NCI-H1105 (cell line): ENCODE measurements around the gene DIO3.
"Not testable (repeated sequence)": the region's sequence is repeated elsewhere in the genome, so short reads cannot be mapped to it uniquely, and the experiment has no call there.

Experiments used
- DNase-seq: peaks from one replicate; lab custom pipeline; 2025; lab: John Stamatoyannopoulos, UW

DIO3 gene

DNA sequence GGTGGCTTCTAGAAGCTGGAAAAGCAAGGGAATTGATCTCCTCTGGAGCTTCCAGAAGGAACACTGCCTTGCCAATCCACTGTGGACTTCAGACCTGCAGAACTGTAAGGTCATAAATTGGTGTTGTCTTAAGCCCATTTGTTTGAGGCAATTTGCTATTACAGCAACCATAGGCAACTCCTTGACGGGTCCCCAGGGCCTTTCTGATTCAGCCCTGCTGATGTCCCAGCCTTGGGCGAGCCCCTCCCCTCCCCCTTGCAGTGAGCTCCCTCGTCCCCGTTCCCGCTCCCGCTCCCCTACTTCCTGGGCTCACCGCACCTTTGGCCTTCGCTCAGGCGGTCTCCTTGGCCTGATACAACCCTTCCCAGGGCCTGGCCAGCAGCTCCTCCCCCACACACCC is 18.9 kb upstream of the DIO3 start:
- DNase-seq, result no peak

DNA sequence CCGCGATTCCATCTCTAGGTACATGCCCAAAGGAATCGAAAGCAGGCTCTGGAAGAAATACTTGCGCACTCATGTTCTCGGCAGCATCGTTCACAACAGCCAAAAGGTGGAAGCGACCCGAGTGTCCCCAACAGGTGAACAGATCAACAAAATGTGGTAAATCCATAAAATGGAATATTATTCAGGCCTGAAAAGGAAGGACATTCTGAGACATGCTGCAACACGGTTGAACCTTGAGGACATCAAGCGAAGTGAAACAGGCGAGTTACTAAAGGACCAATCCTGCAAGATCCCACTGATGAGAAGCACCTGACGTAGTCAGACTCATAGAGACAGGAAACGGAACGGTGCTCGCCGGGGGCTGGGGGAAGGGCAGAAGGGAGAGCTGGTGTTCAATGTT is 17.5 kb upstream of the DIO3 start:
- DNase-seq, result no peak

DNA sequence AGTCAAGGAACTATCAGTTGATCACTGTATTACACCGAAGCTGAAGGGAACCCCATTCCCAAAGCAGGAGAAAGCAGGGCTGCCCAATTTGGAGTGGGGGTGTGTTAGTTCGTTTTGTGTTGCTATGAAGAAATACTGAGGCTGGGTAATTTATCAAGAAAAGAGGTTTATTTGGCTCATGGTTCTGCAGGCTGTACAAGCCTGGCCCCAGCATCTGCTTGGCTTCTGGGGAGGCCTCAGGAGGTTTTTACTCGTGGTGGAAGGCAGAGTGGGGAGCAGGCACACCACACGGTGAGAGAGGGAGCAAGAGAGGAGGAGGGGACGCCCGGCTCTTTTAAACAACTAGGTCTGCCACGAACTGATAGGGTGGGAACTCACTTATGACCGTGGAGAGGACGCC is 16.7 kb upstream of the DIO3 start:
- no peak for DNase-seq

DNA sequence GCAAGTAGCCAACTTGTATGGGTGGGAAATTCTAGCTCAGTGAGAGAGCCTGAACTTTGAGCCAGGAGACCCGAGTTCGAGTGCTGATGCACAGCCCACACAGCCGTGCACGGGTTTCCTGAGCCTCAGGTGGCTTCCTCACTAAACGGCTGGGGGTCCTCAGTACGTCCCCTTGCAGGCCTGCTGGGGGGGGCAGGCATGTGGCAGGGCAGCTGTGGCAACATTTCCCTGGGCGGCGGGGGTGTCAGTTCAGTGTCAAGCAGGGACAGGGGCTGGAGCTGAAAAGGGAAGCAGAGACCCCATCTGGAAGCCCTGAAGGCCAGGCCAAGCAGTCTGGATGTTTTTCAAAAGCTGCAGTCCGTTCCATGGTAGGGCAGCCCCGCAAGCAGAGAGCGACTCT is 14.6 kb upstream of the DIO3 start:
- no peak for DNase-seq

DNA sequence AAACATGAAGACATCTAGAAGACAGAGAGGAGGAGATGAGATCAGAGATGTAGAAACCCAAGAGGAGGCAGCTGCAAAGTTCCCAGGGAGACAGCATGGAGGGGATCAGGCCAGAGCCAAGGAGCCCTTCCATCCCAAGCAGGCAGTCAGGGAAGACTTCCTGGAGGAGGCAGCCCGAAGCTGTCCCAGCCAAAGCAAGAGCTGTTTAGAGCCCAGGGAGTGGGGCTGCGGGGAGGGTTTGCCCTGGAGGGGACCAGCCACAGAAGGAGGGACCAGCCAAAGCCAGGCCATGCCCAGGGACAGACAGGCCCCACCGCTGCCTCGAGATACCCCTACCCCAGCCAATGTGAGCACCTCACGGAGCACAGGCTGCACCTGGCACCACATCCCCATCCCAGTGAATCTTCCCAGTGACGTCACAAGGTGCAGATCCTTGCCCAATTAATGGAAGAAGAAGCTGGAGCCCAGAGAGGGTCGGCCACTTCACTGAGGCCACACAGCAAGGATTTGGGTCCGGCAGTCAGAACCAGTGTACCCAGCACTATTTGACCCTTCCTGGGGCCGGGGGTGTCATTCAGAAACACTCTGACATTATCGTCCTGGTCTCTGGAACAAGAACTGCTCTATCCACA is 14.1 kb upstream of the DIO3 start:
- DNase-seq, result no peak

DNA sequence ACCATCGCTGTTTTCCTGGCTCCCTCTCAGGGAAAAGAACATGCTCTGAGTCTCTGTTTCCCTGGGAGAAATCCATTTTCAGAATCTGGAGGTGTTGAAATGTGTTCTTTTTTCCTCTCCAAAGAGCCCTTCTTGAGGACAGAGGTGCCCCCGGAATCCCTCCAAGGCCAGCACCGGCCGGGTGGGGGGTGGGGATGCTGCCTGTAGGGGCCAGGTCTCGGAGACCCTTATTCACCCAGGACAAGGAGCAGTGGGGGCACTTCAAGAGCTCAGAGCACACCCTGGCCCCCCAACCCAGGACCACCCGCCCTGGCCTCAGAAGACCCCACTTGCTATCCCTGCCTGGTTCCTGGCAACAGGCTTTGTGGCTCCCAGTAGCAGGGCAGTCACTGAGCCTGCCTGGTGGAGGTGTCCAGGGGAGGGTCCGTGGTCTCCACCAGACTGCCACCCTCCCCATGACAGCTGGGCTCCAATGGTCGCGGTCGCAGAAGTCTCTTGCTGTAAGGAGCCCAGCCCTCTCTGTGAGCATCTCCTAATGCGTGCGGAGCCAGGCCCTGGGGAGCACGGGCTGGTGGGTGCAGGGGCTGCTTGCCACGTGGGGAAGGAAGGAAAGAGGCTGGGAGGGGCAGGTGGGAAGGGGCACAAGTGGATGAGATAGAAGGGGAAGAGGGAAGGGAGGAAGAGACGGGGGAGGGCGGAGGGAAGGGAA is 13.2 kb upstream of the DIO3 start:
- DNase-seq, result no peak

DNA sequence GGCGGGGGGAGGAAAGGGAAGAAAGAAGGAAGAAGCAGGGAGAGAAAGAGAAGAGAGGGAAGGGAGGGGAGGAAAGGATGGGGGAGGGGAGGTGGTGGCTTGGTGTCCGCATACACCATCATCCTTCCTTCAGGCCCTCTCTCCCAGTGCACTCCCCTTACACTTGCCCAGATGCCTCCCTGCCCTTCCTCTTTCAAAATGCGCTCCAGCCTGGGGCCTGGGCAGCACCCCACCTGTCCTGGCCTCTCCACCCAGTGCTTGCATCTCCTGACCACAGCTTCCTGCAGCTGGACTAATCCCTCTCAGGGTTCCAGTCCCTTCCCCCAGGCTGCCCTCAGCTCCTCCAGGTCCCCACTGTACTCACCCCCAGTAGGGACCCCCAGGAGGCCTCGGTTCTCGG is 12.6 kb upstream of the DIO3 start:
- no peak for DNase-seq

DNA sequence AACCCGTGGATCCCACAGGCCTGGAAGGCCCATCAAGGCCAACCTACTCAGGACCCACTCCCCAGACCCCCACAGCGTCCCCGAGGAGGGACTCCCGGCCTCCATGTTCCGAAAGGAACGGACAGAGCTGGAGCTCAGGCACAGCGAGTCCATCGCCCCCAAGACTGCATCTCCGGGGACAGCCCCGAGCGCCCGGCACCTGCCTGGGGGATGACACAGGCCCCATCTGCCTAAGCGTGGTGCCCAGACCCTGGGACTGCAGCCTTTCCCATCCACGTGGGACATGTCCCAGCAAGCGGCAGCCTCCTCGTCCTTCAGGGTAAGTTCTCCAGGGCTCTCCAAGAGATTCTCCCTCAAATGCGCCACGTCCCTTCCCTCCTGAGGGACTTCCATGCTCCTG is 12.1 kb upstream of the DIO3 start:
- no peak for DNase-seq

DNA sequence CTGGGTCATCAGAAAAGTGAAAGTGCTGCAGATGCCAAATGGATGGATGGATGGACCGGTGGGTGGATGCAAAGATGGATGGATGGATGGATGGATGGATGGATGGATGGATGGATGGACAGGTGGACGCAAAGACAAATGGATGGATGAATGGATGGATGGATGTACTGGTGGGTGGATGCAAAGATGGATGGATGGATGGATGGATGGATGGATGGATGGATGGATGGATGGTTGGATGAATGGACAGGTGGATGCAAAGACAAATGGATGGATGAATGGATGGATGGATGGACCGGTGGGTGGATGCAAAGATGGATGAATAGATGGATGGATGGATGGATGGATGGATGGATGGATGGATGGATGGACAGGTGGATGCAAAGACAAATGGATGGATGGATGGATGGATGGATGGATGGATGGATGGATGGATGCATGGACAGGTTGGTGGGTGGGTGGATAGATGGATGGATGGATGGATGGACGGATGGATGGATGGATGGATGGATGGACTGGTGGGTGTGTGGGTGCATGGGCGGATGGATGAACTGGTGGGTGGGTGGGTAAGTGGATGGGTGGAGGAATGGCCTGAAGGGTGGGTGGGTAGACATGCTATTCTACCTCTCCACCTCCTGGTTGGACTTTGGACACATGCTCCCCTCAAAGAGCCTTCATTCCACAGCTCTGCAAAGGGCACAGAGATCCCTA is 10.9 kb upstream of the DIO3 start:
- DNase-seq, result not testable (repeated sequence)

DNA sequence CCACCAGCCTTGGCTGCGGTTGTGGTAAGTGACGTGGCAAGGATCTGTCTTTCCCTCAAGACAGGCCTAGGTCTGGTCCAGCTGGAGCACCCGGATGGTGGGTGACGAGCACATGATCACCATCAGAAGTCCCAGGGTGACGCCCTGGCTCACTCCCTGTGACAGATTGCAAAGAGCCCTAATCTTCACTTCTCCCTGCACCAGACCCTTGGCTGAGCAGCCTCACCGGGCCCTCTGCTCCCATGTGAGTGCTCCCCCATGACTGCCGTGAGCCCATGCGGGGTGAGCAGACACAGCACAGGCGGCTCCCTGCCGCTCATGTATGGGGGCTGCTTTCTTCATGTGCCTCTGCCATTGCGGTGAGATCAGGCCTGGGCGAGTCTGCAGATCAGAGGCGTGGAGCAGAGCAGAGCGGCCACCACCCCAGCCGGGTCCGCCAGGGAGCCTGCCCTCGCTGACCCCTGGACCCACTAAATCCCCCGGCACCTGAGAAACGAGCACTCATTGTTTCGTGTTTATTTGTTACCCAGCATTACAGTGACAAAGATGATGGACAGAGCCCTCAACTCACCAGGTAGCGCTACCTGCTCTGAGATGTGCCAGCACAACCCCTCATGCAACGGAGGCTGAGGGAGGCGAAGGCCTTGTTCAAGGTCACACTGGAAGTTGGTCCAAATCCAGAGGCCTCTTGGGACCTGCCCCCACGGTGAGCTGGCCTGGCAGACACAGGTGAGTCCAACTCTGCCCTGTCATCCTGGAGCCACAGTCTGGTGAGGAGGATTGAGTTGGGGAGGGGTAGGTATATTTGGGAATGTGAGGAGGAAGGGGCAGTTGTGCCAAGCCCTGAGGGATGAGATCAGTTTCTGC is 9.3 kb upstream of the DIO3 start:
- no peak for DNase-seq

DNA sequence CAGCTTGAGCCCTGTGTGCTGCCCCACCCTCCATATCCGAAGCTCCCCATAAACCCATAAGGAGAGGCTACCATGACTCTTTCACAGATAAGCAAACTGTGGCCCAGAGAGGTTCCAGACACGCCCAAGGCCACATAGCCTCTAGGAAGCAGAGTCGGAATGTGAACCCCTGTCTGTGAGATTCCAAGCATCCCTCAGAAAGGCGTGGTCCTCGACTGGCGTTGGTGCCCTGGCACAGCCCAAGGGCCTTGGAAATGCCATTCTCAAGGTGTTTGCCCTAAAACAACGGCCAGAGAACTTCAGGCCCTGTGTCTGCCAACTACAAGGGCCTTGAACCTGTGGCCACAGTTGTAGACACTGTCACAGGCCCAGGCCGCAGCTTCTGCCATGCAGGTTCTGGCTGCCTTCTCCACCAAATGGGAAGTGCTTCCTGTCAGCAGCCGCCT is 8.5 kb upstream of the DIO3 start:
- no peak for DNase-seq

DNA sequence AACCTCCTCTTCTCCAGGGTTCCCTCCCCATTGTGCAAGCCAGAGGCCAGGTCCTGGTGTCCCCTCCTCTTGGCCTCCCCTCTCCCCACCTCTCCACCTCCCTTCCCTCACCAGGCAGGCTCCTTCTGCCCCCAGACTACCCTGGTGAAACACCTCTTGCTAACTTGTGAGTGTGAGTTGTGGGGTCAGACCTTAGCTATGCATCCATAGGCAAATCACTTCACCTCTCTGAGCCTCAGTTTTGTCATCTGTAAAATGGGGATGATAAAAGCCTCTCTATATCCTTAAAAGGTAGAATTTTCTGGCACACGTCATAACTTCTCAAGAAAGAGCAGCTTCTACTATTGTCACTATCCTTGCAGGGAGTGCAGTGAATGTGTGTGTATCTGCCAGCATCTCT is 7.9 kb upstream of the DIO3 start:
- DNase-seq, result no peak

DNA sequence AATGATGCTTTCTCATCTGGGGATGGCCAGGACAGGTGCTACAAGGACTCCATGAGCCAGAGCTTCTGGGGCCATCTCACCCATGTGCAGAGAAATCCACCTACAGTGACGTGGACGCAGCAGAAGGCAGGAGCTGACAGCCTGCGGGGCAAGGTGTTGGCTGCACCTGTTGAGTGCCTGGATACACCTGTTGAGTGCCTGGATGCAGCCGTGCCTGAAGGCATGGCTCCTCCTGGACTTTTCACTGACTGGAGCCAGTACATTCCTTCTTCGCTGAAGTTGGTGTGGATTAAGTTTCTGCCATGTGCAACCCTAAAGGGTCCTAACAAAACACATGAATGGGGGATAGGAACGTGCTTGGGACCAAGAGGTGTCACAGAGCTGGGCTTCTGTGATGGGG is 7.4 kb upstream of the DIO3 start:
- DNase-seq, result no peak

DNA sequence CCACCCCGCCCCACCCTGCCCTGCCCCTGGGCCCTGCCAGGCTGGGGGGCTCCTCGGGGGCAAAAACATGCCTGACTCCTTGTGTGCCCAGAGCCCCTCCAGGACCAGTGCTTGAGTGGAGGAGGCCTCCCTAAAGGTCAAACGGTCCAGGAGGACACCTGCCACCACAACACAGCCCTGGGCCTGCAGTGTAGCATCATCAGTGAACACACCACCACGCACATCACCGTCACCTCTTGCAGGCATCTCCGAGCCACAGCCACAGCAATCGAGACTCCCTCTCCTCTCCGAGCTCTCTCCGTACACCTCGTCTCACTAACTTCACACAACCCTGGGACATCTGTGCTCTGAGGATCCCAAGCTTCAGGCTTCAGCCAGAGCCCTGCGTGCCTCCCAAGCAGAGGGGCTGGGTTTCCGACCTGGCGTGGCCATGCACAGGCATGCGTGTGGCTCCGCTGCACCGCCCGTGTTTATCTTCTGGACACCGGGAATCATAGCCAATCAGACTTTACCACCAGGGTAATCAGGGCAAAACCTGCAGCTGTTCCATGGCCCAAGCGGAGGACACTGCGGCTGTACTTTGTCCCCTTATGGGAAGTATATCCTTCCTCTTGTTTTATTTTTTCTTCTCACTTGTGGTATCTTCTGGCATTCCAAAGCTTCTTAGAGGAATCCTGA is 6.2 kb upstream of the DIO3 start:
- DNase-seq, result no peak

DNA sequence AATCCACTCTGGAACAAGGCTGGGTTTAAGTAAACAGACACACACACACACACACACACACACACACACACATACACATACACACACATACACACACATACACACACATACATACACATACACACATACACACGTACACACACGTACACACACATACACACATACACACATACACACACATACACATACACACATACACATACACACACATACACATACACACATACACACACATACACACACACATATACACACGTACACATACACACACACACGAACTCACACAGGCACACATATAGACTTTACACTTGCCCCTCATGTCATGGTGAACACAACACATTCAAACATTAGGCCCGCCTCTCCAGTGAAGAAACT is 5.6 kb upstream of the DIO3 start:
- DNase-seq, result not testable (repeated sequence)

DNA sequence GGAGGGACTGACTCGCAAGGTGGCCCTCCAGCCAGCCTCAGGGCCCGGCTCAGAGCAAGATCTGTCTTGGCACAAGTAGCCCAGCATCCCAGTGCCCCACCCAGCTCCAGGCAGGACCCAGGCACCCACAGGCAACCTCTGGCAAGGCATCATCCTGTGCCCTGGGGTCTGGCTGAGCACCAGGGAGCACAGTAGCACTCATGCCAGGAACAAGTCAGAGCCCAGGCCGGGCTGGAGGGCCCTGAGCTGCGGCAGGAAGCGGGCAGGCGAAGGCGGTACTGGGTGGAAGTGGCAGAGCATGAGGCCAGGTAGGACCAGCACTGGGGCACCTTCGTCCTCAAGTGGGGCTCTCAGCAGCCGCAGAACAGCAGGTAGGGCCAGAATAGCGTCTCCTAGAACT is 5.2 kb upstream of the DIO3 start:
- DNase-seq, result no peak

DNA sequence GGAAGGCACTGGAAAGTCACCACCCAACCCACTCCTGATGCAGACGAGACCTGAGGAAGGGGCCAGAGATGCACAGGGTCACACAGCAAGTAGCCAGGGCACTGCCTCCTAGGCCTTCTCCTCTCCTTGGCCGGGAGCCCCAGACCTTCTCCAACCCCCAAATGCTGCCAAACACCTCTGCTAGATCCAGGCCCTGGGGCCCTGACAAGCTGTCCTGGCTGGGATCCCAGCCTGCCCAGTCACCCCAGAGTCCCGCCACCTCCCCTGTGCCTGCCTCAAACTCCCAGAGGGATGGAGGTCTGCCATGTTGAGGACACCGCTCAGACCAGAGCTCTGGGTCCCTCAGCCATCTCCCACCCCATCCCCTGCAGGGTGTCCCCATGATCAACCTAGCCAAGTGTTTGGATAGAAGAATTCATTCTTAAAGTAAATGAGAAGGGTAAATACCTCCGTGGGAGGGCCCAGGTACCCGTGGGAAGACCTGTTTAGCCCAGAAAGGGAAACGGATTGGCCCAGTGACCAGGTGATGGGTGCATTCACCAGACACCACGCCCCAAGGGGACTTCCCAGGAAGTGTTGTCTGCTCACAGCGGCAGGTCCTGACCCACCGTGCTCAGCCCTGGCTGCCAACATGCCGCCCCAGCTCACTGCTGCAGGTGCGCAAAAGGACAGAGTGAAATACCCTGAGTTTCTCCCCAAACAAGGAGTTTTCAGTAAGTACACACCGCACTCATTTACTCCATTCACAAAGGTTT is 4.6 kb upstream of the DIO3 start:
- DNase-seq, result no peak

DNA sequence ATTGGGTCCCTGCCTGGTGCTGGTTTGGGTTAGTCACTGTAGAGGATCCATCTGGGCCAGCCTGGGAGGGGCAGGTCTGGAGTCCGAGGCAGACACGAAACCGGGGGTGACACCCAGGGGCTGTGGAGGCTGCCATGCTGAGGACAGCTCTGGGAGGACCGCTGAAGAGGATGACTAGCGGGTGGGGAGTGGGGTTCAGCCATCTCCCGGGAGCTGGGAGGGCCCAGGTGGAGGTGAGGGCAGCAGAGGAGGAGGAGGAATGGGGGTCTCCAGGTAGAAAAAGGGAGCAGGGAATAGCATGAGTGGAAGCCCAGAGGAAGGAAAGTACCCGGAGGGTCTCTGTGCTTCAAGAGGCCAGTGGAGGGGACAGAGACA is 4.0 kb upstream of the DIO3 start:
- DNase-seq, result no peak

DNA sequence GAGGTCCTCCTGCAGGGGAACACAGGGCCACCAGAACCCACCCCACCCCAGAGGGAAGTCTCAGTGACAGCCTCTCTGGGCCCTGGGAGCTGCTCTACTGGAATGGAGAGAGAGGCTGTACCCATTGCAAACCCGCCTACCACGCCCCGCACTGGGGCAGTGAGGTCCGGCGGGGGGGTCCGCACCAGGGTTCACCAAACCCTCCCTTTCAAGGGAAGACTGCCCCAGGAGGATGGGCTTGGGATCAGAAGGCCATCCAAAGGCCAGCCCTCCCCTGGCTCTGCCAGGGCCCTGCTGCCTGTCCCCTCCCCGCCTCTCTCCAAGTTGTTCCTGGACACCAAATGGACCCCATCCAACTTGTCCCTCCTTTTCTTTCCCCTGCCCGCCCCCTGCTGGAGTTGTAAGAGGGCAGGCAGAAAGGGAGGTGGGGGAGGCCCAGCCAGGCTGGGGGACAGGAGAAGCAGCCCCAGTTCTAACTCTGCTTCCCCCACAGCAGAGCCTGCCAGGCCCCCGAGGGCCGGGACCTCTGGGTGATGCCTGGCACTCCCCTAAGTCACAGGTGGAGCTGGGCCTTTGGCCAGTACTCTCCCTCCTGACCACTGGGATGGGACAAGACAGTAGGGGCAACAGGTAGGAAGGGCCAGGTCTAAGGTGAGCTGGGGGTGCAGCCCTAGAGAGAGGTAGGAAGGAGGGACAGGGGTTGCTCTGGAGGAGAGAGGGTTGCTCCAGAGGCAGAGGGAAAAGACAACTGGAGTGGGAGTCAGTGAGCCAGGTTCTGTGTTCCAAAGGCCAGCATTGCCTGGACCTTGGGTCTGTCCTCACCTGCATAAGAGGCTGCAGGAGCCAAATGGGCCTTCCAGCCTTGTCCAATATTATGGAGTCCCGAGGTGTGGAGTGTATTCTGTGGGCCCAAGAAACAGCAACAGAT is 3.2 kb upstream of the DIO3 start:
- DNase-seq, result no peak

DNA sequence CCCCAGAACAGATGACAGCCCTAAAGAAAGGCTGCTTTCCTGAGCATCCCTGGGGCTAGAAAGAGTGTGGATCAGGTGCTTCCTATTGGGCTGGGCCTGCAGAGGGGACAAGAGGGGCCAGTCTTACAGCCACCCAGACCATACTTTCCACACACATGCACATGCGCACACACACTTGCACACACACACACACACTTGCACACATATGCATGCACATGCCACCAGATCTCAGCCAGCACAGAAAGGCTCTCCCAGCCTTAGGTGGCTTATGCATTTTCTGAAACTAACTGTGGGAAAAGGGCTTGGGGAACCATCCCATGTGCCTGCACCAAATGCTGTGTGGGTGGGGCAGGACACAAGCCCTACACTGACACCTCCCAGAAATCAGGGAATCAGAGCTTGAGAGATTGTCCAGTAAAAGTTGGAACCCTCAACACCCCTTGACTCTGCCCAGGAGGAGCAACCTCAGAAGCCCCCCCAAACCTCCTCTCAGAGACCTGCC is 2.5 kb upstream of the DIO3 start:
- DNase-seq, result no peak
